ENCODE measurements around the gene PDLIM4.

DNA sequence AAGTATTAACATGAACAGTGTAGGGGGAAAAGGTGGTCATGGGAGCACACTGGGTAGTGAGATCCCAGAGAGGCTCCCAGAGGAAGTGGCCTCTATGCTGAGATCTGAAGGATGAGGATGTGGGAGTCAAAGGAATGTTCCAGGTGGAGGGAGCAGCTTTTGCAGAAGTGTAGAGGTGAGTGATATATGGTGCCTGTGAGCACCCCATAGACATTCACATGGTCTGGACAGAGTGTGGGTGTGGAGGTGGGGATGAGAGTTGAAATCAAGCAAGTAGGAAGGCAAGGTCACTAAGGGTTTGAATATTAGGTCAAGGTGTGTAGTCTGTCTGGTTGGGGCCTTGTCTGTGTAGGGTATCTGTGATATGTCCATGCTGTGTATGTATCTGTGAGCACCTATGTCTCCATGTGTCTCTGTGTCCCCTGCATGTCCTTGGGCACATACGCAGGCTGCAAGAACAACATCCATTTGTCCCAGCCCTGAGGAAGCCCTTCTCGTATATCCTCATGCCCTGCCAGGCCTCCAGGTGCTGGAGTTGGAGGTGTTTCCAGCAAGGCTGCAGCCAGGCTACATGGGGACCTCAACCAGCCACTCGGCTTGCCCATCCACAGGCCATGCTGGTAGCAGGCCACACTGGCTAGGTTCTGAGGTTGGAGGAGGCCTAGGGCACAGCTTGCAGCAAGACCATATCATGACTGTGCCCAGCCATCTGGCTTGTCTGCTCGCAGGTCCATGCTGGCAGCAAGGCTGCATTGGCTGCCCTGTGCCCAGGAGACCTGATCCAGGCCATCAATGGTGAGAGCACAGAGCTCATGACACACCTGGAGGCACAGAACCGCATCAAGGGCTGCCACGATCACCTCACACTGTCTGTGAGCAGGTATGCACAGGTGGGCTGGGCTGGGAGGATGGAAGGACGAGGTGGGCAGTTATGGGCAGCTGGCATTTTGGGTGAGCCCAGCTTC is 4.7 kb downstream of the PDLIM4 start:
- TF ChIP-seq, protein P1, sequence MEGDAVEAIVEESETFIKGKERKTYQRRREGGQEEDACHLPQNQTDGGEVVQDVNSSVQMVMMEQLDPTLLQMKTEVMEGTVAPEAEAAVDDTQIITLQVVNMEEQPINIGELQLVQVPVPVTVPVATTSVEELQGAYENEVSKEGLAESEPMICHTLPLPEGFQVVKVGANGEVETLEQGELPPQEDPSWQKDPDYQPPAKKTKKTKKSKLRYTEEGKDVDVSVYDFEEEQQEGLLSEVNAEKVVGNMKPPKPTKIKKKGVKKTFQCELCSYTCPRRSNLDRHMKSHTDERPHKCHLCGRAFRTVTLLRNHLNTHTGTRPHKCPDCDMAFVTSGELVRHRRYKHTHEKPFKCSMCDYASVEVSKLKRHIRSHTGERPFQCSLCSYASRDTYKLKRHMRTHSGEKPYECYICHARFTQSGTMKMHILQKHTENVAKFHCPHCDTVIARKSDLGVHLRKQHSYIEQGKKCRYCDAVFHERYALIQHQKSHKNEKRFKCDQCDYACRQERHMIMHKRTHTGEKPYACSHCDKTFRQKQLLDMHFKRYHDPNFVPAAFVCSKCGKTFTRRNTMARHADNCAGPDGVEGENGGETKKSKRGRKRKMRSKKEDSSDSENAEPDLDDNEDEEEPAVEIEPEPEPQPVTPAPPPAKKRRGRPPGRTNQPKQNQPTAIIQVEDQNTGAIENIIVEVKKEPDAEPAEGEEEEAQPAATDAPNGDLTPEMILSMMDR (IDR thresholded peaks at IDR 0.05; ENCODE audit: insufficient read depth, low read depth, low read length), result no peak
- no peak for TF ChIP-seq EZH2 (IDR thresholded peaks at IDR 0.05; ENCODE audit: insufficient read depth, low read length)

Measured in astrocyte (in vitro differentiated cells and primary cell).